ENCODE data around the gene ANKS1B.
"Not testable (repeated sequence)": the region's sequence is repeated elsewhere in the genome, so short reads cannot be mapped to it uniquely, and the experiment has no call there.

ANKS1B gene

GRCh38 chr12:98788396-98788795 lies 1196.3 kb downstream of the ANKS1B start:
- no peak for DNase-seq

GRCh38 chr12:98786653-98787052 lies 1198.1 kb downstream of the ANKS1B start:
- DNase-seq, result no peak

GRCh38 chr12:98783420-98783819 lies 1201.3 kb downstream of the ANKS1B start:
- DNase-seq, result no peak

GRCh38 chr12:98780261-98780660 lies 1204.5 kb downstream of the ANKS1B start:
- DNase-seq, result no peak

- DNase-seq, result no peak
Measured at GRCh38 chr12:98772818-98773217, 1211.9 kb downstream of the ANKS1B start.

- no peak for DNase-seq
Measured at GRCh38 chr12:98771811-98772752, 1212.7 kb downstream of the ANKS1B start.

- no peak for DNase-seq
Measured at GRCh38 chr12:98770230-98770629, 1214.5 kb downstream of the ANKS1B start.

GRCh38 chr12:98769068-98769467 lies 1215.7 kb downstream of the ANKS1B start:
- no peak for DNase-seq

GRCh38 chr12:98767248-98767647 lies 1217.5 kb downstream of the ANKS1B start:
- DNase-seq, result no peak

GRCh38 chr12:98763656-98764055 lies 1221.1 kb downstream of the ANKS1B start:
- no peak for DNase-seq

GRCh38 chr12:98758331-98758730 lies 1226.4 kb downstream of the ANKS1B start:
- no peak for DNase-seq

- no peak for DNase-seq
Measured at GRCh38 chr12:98757455-98757854, 1227.3 kb downstream of the ANKS1B start.

- DNase-seq, result not testable (repeated sequence)
Measured at GRCh38 chr12:98755855-98756254, 1228.9 kb downstream of the ANKS1B start.

- DNase-seq, result no peak
Measured at GRCh38 chr12:98754095-98754494, 1230.6 kb downstream of the ANKS1B start.

- DNase-seq, result no peak
Measured at GRCh38 chr12:98752726-98753125, 1232.0 kb downstream of the ANKS1B start.

GRCh38 chr12:98751580-98752115 lies 1233.1 kb downstream of the ANKS1B start:
- DNase-seq, result no peak

GRCh38 chr12:98750511-98750910 lies 1234.2 kb downstream of the ANKS1B start:
- no peak for DNase-seq

- DNase-seq, result no peak
Measured at GRCh38 chr12:98748463-98748862, 1236.3 kb downstream of the ANKS1B start.

GRCh38 chr12:98745578-98746391 lies 1239.0 kb downstream of the ANKS1B start:
- no peak for DNase-seq

- no peak for DNase-seq
Measured at GRCh38 chr12:98744680-98745079, 1240.1 kb downstream of the ANKS1B start.

GRCh38 chr12:98743362-98743953 lies 1241.3 kb downstream of the ANKS1B start:
- no peak for DNase-seq

GRCh38 chr12:98741556-98742265 lies 1243.0 kb downstream of the ANKS1B start:
- no peak for DNase-seq

All from T-helper 9 cell (primary cell).